K562 (cell line): Measurements from ENCODE around the gene PDE4D. TPM values are rescaled to one million over a fixed set of nuclear protein-coding genes. Genes with fewer than 3 reads are reported as not detected.

Source experiments
- ATAC-seq: fragments of 200-7000 bp; cut with Tn5 transposase; 3 replicates; pipeline ENCODE4 v1.9.1; 2020; ENCODE audit warnings: moderate library complexity
- BruUV-seq: library from RNA; stranded (reverse); fragments of 400-500 nt; replicated peaks from 2 replicates; lab custom pipeline; 2021; lab: Mats Ljungman, UMichigan
- CTCF ChIA-PET: fragments of 300-600 bp; formaldehyde crosslinking; extraction: SDS; loops from one replicate; lab custom pipeline; 2021; ENCODE audit warnings: low intra/inter-chr PET ratio; lab: Yijun Ruan, JAX
- POLR2A ChIA-PET: fragments of 300-600, 350-650 bp; sonication (Branson Sonifier 250); formaldehyde crosslinking; extraction: SDS; loops from one replicate; lab custom pipeline; 2021; ENCODE audit warnings: antibody characterized with exemption, inconsistent platforms; lab: Yijun Ruan, JAX
- DNase-seq, 4 experiments: peaks; one replicate each; pipeline versions ENCODE4 v3.0.0 to v3.0.0-alpha.2; 2011 to 2018; ENCODE audit warnings: low spot score in 3 of 4, mixed read lengths in 3 of 4; ENCODE audit errors: extremely low read depth in 1 of 4
- FAIRE-seq: peaks from 2 replicates; lab custom pipeline; 2011; peaks lifted over from hg19 to GRCh38; lab: Jason Lieb, UNC
- H2AFZ ChIP-seq: 2 replicates; pipeline ENCODE4 v1.6.0; 2011; ENCODE audit warnings: low read depth, low read length, control low read depth, inconsistent platforms
- H3K27ac ChIP-seq: fragments of 200-600 bp; 3 replicates; pipeline ENCODE4 v1.8.0; 2011; ENCODE audit warnings: low read depth, mild to moderate bottlenecking, control low read depth, inconsistent platforms, low read length, moderate library complexity, mixed read lengths; ENCODE audit errors: extremely low read depth
- H3K27me3 ChIP-seq, 2 experiments: fragments of 300-600 bp in 1 of 2; 2 replicates in 1 of 2; 3 replicates in 1 of 2; pipeline versions ENCODE4 v1.6.0 to v1.8.0; 2011; ENCODE audit warnings: inconsistent platforms in 2 of 2, low read length in 2 of 2, mild to moderate bottlenecking in 1 of 2, mixed read lengths in 1 of 2, moderate library complexity in 1 of 2; ENCODE audit not compliant: control insufficient read depth in 2 of 2, insufficient read depth in 2 of 2
- H3K36me3 ChIP-seq: fragments of 300-600 bp; 3 replicates; pipeline ENCODE4 v1.8.0; 2011; ENCODE audit warnings: mild to moderate bottlenecking, low read length, inconsistent platforms; ENCODE audit not compliant: control insufficient read depth, insufficient read depth
- H3K4me1 ChIP-seq, 2 experiments: fragments of 200-600 bp in 1 of 2; replicated peaks in 1 of 2; 2 replicates in 1 of 2; 3 replicates in 1 of 2; pipeline versions ENCODE4 v1.5.1 to v1.8.0; 2011; ENCODE audit warnings: inconsistent platforms in 2 of 2, low read length in 2 of 2, mild to moderate bottlenecking in 1 of 2, mixed read lengths in 1 of 2, moderate library complexity in 1 of 2; ENCODE audit not compliant: control insufficient read depth in 2 of 2, insufficient read depth in 2 of 2
- H3K4me2 ChIP-seq: 2 replicates; pipeline ENCODE4 v1.6.1; 2011; ENCODE audit warnings: low read length, control low read depth, inconsistent platforms, mixed read lengths; ENCODE audit not compliant: insufficient read depth
- H3K4me3 ChIP-seq: fragments of 200-600 bp; sonication (generic), shearing (Covaris generic); 2 replicates; pipeline ENCODE4 v1.5.1; 2016; ENCODE audit warnings: control low read depth, inconsistent platforms
- H3K79me2 ChIP-seq: fragments of 200-600 bp; 3 replicates; pipeline ENCODE4 v1.8.0; 2011; ENCODE audit warnings: low read length, inconsistent platforms; ENCODE audit not compliant: control insufficient read depth, insufficient read depth
- H3K9ac ChIP-seq, 2 experiments: 2 replicates each; pipeline versions ENCODE4 v1.6.0 to v1.6.1; 2011; ENCODE audit warnings: low read depth in 2 of 2, low read length in 2 of 2, control low read depth in 1 of 2, inconsistent platforms in 1 of 2, mild to moderate bottlenecking in 1 of 2, mixed read lengths in 1 of 2; ENCODE audit not compliant: insufficient read depth in 1 of 2
- H3K9me1 ChIP-seq: one replicate; pipeline ENCODE4 v1.6.0; 2011; ENCODE audit warnings: inconsistent platforms, mild to moderate bottlenecking, low read length, moderate library complexity; ENCODE audit not compliant: control insufficient read depth, insufficient read depth
- H3K9me3 ChIP-seq: replicated peaks from 2 replicates; pipeline ENCODE4 v1.5.1; 2011; ENCODE audit warnings: low read depth, low read length, inconsistent platforms; ENCODE audit not compliant: control insufficient read depth, insufficient read depth
- H4K20me1 ChIP-seq: replicated peaks from 2 replicates; pipeline ENCODE4 v1.6.1; 2011; ENCODE audit warnings: low read length, inconsistent platforms, mixed read lengths; ENCODE audit not compliant: control insufficient read depth, insufficient read depth
- E2F3 ChIP-seq: fragments of 250-450 bp; sonication (Bioruptor Pico); IDR thresholded peaks from 2 replicates; pipeline ENCODE4 v1.4.0; 2020; ENCODE audit warnings: mild to moderate bottlenecking
- GATAD2B ChIP-seq: fragments of 450-650 bp; IDR thresholded peaks from 2 replicates; pipeline ENCODE4 v1.6.1; 2017; ENCODE audit warnings: mild to moderate bottlenecking, borderline replicate concordance
- HDAC6 ChIP-seq: IDR thresholded peaks from 2 replicates; pipeline ENCODE4 v1.6.1; 2012; ENCODE audit warnings: low read depth, mild to moderate bottlenecking, control low read depth, inconsistent platforms, low read length, moderate library complexity
- MAFG ChIP-seq: fragments of 450-650 bp; conservative IDR thresholded peaks from 2 replicates; pipeline ENCODE4 v1.6.1; 2016; ENCODE audit warnings: missing genetic modification characterization, missing compliant biosample characterization
- MITF ChIP-seq: IDR thresholded peaks from 2 replicates; pipeline ENCODE4 v1.6.1; 2014; ENCODE audit warnings: antibody characterized with exemption
- NCOA1 ChIP-seq: fragments of 450-650 bp; IDR thresholded peaks from 2 replicates; pipeline ENCODE4 v1.6.1; 2016; ENCODE audit warnings: low read depth
- NCOA4 ChIP-seq: fragments of 450-650 bp; IDR thresholded peaks from 2 replicates; pipeline ENCODE4 v1.6.1; 2018; ENCODE audit warnings: mild to moderate bottlenecking; ENCODE audit not compliant: partially characterized antibody
- PREB ChIP-seq: sonication (generic); formaldehyde crosslinking; IDR thresholded peaks from 2 replicates; pipeline ENCODE4 v1.8.1; 2023; ENCODE audit warnings: mild to moderate bottlenecking, missing genetic modification reagents
- SMARCE1 ChIP-seq: fragments of 450-650 bp; IDR thresholded peaks from 2 replicates; pipeline ENCODE4 v1.7.1; 2016; ENCODE audit warnings: mild to moderate bottlenecking
- TSHZ1 ChIP-seq: fragments of 250-450 bp; sonication (Bioruptor Pico); IDR thresholded peaks from 2 replicates; pipeline ENCODE4 v1.4.0; 2020; ENCODE audit warnings: mild to moderate bottlenecking, moderate library complexity
- ZC3H4 ChIP-seq: sonication (generic); formaldehyde crosslinking; IDR thresholded peaks from 2 replicates; pipeline ENCODE4 v1.9.0; 2021; ENCODE audit warnings: missing genetic modification reagents, borderline replicate concordance
- ZNF316 ChIP-seq: fragments of 450-650 bp; IDR thresholded peaks from 2 replicates; pipeline ENCODE4 v1.6.1; 2016
- WGBS: fragments of 100-300 bp; shearing (Covaris generic); methylation state at CpG from one replicate; pipeline ENCODE4 v1.1.6; 2016; ENCODE audit warnings: low coverage, mixed read lengths; ENCODE audit not compliant: insufficient coverage; ENCODE audit errors: missing lambda C conversion rate; 5-methylcytosine and 5-hydroxymethylcytosine counted together
- in situ Hi-C: fragments of 300-500 bp; cut with MboI; formaldehyde crosslinking; loops from 4 replicates; pipeline ENCODE4 v1.15.0; 2018; ENCODE audit warnings: inconsistent platforms, mixed read lengths
- intact Hi-C: fragments of 100-400 bp; cut with micrococcal nuclease; formaldehyde crosslinking; loops from 2 replicates; pipeline ENCODE4 v1.14.2; 2022
- polyA plus RNA-seq, 8 experiments: library from polyadenylated mRNA; depleted of rRNA in 4 of 8; stranded (reverse) in 5 of 8; unstranded in 3 of 8; fragments of >200 nt; fragmentation: Nextera tagmentation in 2 of 8; fragmentation: Illumina TruSeq in 1 of 8; extraction: Ambion mirVana in 2 of 8; extraction: Trizol in 1 of 8; gene quantifications; 2 replicates each; pipeline versions ENCODE4 v1.2.1 to v1.2.3, GENCODE V29; 2011 to 2014; ENCODE audit warnings: inconsistent platforms in 1 of 8, missing spikeins in 1 of 8
- total RNA-seq, 7 experiments: library from RNA; depleted of rRNA in 6 of 7; stranded (reverse); fragments of >200 nt in 6 of 7; fragmentation: Illumina TruSeq in 2 of 7; extraction: Trizol in 2 of 7; gene quantifications; 2 replicates each; pipeline versions ENCODE4 v1.2.1 to v1.2.3, GENCODE V29; 2011 to 2021; ENCODE audit warnings: low replicate concordance in 1 of 7

PDE4D gene
- total and polyA plus RNA-seq, 9 of the 15 experiments (the other 6 are each of a cell fraction or from before 2014, with no cell fraction given) = 0.04 to 0.46 (median 0.13) TPM

- Histone ChIP-seq H3K4me3 (no peak overlapping the region), H3K9ac (no peak overlapping the region), H3K79me2 (no peaks in the 10 kb centered on the region), H3K9me3 (peaks cover 4% of the 10 kb centered on the region; the same call in 1 of the 2 replicates), H3K36me3 (no peaks in the 10 kb centered on the region), H3K4me2 (no peak overlapping the region), H4K20me1 (no peaks in the 10 kb centered on the region), H3K27ac (no peak overlapping the region), H3K9me1 (no peaks in the 10 kb centered on the region), H3K4me1 (no peaks in the 10 kb centered on the region), H2AFZ (no peak overlapping the region), H3K27me3 (no peaks in the 10 kb centered on the region)
- no peak for ATAC-seq
- no peak for DNase-seq
- TF ChIP-seq HDAC6 = no peak
- no peak for TF ChIP-seq ZC3H4 (CRISPR knock-in tag)
- no peak for TF ChIP-seq GATAD2B
- TF ChIP-seq NCOA4 = no peak
- ChIA-PET POLR2A (interaction anchor here (0.6 kb wide), 1 partner anchor 37 kb away, joined by 3 read pairs; no protein-coding TSS in a partner anchor), CTCF (no interaction called here)
- intact Hi-C loops = no loop called here
- FAIRE-seq = no peak
- 0% methylated on average over 1 of the region's 1 CpG for WGBS
- BruUV-seq = no TSS peak
- in situ Hi-C loops = no loop called here
These were observed 277.1 kb downstream of the PDE4D start for GRCh38 chr5:59616413-59616812.

- H3K27ac ChIP-seq = no peak overlapping the region
- no TSS peak for BruUV-seq
- no peak overlapping the region for H3K9ac ChIP-seq
- DNase-seq = no peak
- CTCF ChIA-PET = no interaction called here
- no peak overlapping the region for H3K4me2 ChIP-seq
- H3K9me1 ChIP-seq = no peaks in the 10 kb centered on the region
- no peak overlapping the region for H3K4me3 ChIP-seq
- ATAC-seq = no peak
- H2AFZ ChIP-seq = no peak overlapping the region
- H3K4me1 ChIP-seq = no peaks in the 10 kb centered on the region
- H3K79me2 ChIP-seq = no peaks in the 10 kb centered on the region
- H4K20me1 ChIP-seq = no peaks in the 10 kb centered on the region
- POLR2A ChIA-PET = no interaction called here
- in situ Hi-C loops (no loop called here), intact Hi-C loops (no loop called here)
- no peak for FAIRE-seq
- H3K9me3 ChIP-seq = peaks cover 4% of the 10 kb centered on the region; the same call in 1 of the 2 replicates
- no peaks in the 10 kb centered on the region for H3K36me3 ChIP-seq
- H3K27me3 ChIP-seq = no peaks in the 10 kb centered on the region
- 10% methylated on average over 1 of the region's 1 CpG for WGBS
- no peak for TF ChIP-seq TSHZ1 (CRISPR knock-in tag)
- TF ChIP-seq ZNF316 = peak; percentile 74
- no peak for TF ChIP-seq E2F3
- TF ChIP-seq SMARCE1 = no peak
- TF ChIP-seq MAFG (tag) = peak; percentile 58
- TF ChIP-seq MITF = no peak
- no peak for TF ChIP-seq PREB (CRISPR knock-in tag)
- TF ChIP-seq NCOA1 = no peak
These were observed 278.3 kb downstream of the PDE4D start for GRCh38 chr5:59615272-59615671.
